Measurements from ENCODE around the gene DNAJC10. TPM values are rescaled to one million over a fixed set of nuclear protein-coding genes. Genes with fewer than 3 reads are reported as not detected.

The DNAJC10 gene
- total and polyA plus RNA-seq, 9 of the 15 experiments (the other 6 are each of a cell fraction or from before 2014, with no cell fraction given) = 9.8 to 77.7 (median 57.3) TPM

GRCh38 chr2:182715892-182716649, at the start of gene DNAJC10 (continued):
- TF ChIP-seq ZBTB5 (IDR thresholded peaks at IDR 0.05) = no peak
- peak; percentile 46 for TF ChIP-seq NEUROD1 (IDR thresholded peaks at IDR 0.05; ENCODE audit: borderline replicate concordance, low read depth, low read length, partially characterized antibody)
- TF ChIP-seq NBN (IDR thresholded peaks at IDR 0.05; ENCODE audit: low read depth) = peak; percentile 27; the same call in 1 of the 2 replicates
- TF ChIP-seq MCM5 (IDR thresholded peaks at IDR 0.05; ENCODE audit: low read depth) = no peak
- TF ChIP-seq ZNF165 (CRISPR knock-in tag; IDR thresholded peaks at IDR 0.05; ENCODE audit: borderline replicate concordance) = no peak
- peak; percentile 98 for TF ChIP-seq ZFX (CRISPR knock-in tag; IDR thresholded peaks at IDR 0.05)
- no peak for TF ChIP-seq ZNF707 (CRISPR knock-in tag; conservative IDR thresholded peaks at IDR 0.05)
- peak; percentile 97 for TF ChIP-seq RBBP5 (IDR thresholded peaks at IDR 0.05; ENCODE audit: borderline replicate concordance, insufficient read depth, low read length, poor library complexity, severe bottlenecking)
- TF ChIP-seq KDM1A (IDR thresholded peaks at IDR 0.05) = 0 out of 4 replicates have a peak, but pooled peaks of 1 of the 2 experiments have one; percentile 2
- TF ChIP-seq POLR2H (tag; IDR thresholded peaks at IDR 0.05; ENCODE audit: low read depth) = 0 out of 2 replicates have a peak, but pooled peaks have one; percentile 42
- peak; percentile 60; the same call in 1 of the 2 replicates for TF ChIP-seq GABPB1 (CRISPR knock-in tag; IDR thresholded peaks at IDR 0.05)
- 0 out of 2 replicates have a peak, but pooled peaks have one; percentile 57 for TF ChIP-seq LARP7 (IDR thresholded peaks at IDR 0.05)
- no peak for TF ChIP-seq E4F1 (CRISPR knock-in tag; IDR thresholded peaks at IDR 0.05; ENCODE audit: borderline replicate concordance)
- no peak for TF ChIP-seq GTF2A2 (tag; IDR thresholded peaks at IDR 0.05)
